ENCODE measurements around the gene TULP4.

DNA sequence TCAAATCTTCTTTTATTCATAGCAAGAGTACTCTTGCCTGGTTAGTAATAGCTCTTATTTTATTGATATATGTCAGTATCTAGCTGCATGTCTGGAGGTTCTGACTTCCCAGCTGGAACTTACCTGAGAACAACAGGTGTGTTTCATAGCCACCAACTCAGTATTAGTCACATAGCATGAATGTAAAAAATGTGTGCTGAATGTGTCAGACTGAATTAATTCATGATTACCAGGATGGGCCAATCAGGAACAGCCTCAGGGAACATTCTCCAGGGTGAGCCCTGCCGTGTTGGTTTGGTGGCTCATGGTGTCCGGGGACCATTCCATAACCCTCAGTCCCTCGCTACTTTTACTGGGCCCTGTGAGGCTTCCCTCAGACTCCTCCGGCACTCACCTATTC is 99.7 kb downstream of the TULP4 start:
- TF ChIP-seq, protein P1, sequence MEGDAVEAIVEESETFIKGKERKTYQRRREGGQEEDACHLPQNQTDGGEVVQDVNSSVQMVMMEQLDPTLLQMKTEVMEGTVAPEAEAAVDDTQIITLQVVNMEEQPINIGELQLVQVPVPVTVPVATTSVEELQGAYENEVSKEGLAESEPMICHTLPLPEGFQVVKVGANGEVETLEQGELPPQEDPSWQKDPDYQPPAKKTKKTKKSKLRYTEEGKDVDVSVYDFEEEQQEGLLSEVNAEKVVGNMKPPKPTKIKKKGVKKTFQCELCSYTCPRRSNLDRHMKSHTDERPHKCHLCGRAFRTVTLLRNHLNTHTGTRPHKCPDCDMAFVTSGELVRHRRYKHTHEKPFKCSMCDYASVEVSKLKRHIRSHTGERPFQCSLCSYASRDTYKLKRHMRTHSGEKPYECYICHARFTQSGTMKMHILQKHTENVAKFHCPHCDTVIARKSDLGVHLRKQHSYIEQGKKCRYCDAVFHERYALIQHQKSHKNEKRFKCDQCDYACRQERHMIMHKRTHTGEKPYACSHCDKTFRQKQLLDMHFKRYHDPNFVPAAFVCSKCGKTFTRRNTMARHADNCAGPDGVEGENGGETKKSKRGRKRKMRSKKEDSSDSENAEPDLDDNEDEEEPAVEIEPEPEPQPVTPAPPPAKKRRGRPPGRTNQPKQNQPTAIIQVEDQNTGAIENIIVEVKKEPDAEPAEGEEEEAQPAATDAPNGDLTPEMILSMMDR (IDR thresholded peaks at IDR 0.05): no peak
- no peak for TF ChIP-seq ZFX (IDR thresholded peaks at IDR 0.05; ENCODE audit: borderline replicate concordance)
